H1 (cell line): ENCODE results near the gene SLC6A19. TPM values are rescaled to one million over a fixed set of nuclear protein-coding genes. Genes with fewer than 3 reads are reported as not detected.

ENCODE experiments used
- CTCF ChIA-PET: fragments of 300-600 bp; sonication (Branson Sonifier 250); formaldehyde crosslinking; loops from one replicate; lab custom pipeline; 2021; ENCODE audit not compliant: partially characterized antibody; lab: Charles Lee
- POLR2A ChIA-PET: fragments of 300-600 bp; sonication (Branson Sonifier 250); formaldehyde crosslinking; loops from one replicate; lab custom pipeline; 2021; ENCODE audit warnings: inconsistent platforms; ENCODE audit not compliant: partially characterized antibody; lab: Charles Lee
- DNase-seq, 2 experiments: peaks; one replicate each; pipeline versions ENCODE4 v3.0.0 to v3.0.0-alpha.2; 2010 to 2022; ENCODE audit warnings: low spot score in 2 of 2, low read depth in 1 of 2, mixed read lengths in 1 of 2
- FAIRE-seq: peaks from 2 replicates; lab custom pipeline; 2011; peaks lifted over from hg19 to GRCh38; lab: Jason Lieb, UNC
- H2AFZ ChIP-seq: 2 replicates; pipeline ENCODE4 v1.8.1; 2012; ENCODE audit warnings: low read length, inconsistent platforms
- H2AK5ac ChIP-seq: 2 replicates; pipeline ENCODE4 v1.6.1; 2013; ENCODE audit warnings: low read depth, low read length
- H2BK120ac ChIP-seq: replicated peaks from 2 replicates; pipeline ENCODE3; 2013; ENCODE audit warnings: low read depth, low read length, inconsistent platforms
- H2BK12ac ChIP-seq: 2 replicates; pipeline ENCODE4 v1.6.1; 2013; ENCODE audit warnings: low read depth, low read length
- H2BK15ac ChIP-seq: 2 replicates; pipeline ENCODE4 v1.6.1; 2013; ENCODE audit warnings: low read length
- H2BK20ac ChIP-seq: 2 replicates; pipeline ENCODE4 v1.6.1; 2013; ENCODE audit warnings: low read length
- H2BK5ac ChIP-seq: 2 replicates; pipeline ENCODE4 v1.6.1; 2013; ENCODE audit warnings: low read depth, low read length
- H3K14ac ChIP-seq: 2 replicates; pipeline ENCODE4 v1.6.1; 2013; ENCODE audit warnings: inconsistent platforms; ENCODE audit not compliant: insufficient read length
- H3K18ac ChIP-seq: 2 replicates; pipeline ENCODE4 v1.6.1; 2013; ENCODE audit warnings: low read length; ENCODE audit errors: extremely low read depth
- H3K23ac ChIP-seq: 2 replicates; pipeline ENCODE4 v1.6.1; 2013; ENCODE audit warnings: inconsistent platforms; ENCODE audit not compliant: insufficient read length
- H3K23me2 ChIP-seq: 2 replicates; pipeline ENCODE4 v1.6.1; 2013; ENCODE audit warnings: low read depth, low read length
- H3K27ac ChIP-seq: 2 replicates; pipeline ENCODE4 v1.6.1; 2011; ENCODE audit warnings: low read depth, low read length, inconsistent platforms
- H3K27me3 ChIP-seq, 4 experiments: replicated peaks in 1 of 4; 1 replicate in 1 of 4; 2 replicates in 3 of 4; pipeline versions ENCODE4 v1.6.1 to v1.8.1; 2011 to 2013; ENCODE audit warnings: low read length in 3 of 4, mild to moderate bottlenecking in 3 of 4, inconsistent platforms in 2 of 4, mixed read lengths in 2 of 4, moderate library complexity in 1 of 4; ENCODE audit not compliant: control insufficient read depth in 3 of 4, insufficient read depth in 3 of 4; ENCODE audit errors: extremely low read depth in 1 of 4
- H3K36me3 ChIP-seq, 4 experiments: 2 replicates each; pipeline versions ENCODE4 v1.6.1 to v1.8.1; 2011 to 2013; ENCODE audit warnings: mild to moderate bottlenecking in 4 of 4, low read length in 3 of 4, moderate library complexity in 2 of 4, control low read depth in 1 of 4, inconsistent platforms in 1 of 4; ENCODE audit not compliant: insufficient read depth in 4 of 4, control insufficient read depth in 2 of 4
- H3K4ac ChIP-seq: replicated peaks from 2 replicates; pipeline ENCODE3; 2013; ENCODE audit warnings: low read length, low read depth, mixed read lengths, inconsistent platforms; ENCODE audit not compliant: insufficient read length
- H3K4me1 ChIP-seq, 4 experiments: replicated peaks in 1 of 4; 1 replicate in 1 of 4; 2 replicates in 3 of 4; pipeline versions ENCODE4 v1.6.1 to v1.8.1; 2011 to 2013; ENCODE audit warnings: low read length in 3 of 4, inconsistent platforms in 2 of 4, mixed read lengths in 1 of 4; ENCODE audit not compliant: insufficient read depth in 4 of 4, control insufficient read depth in 3 of 4
- H3K4me2 ChIP-seq, 2 experiments: 2 replicates each; pipeline versions ENCODE4 v1.6.1 to v1.8.1; 2011 to 2013; ENCODE audit warnings: low read depth in 2 of 2, low read length in 2 of 2, control low read depth in 1 of 2, inconsistent platforms in 1 of 2, mild to moderate bottlenecking in 1 of 2; ENCODE audit not compliant: insufficient read depth in 1 of 2
- H3K4me3 ChIP-seq, 4 experiments: fragments of 200-600, 300-600 bp in 1 of 4; sonication (generic), shearing (Covaris generic), sonication (Bioruptor Twin) in 1 of 4; 2 replicates each; pipeline versions ENCODE4 v1.5.1 to v1.8.1; 2011 to 2016; ENCODE audit warnings: low read length in 4 of 4, low read depth in 3 of 4, control low read depth in 2 of 4, inconsistent platforms in 2 of 4, mild to moderate bottlenecking in 2 of 4, mixed read lengths in 1 of 4, moderate library complexity in 1 of 4; ENCODE audit not compliant: insufficient read depth in 2 of 4; ENCODE audit errors: extremely low read depth in 1 of 4
- H3K56ac ChIP-seq: replicated peaks from 2 replicates; pipeline ENCODE3; 2013; ENCODE audit warnings: low read depth, mild to moderate bottlenecking, mixed read lengths, low read length, inconsistent platforms; ENCODE audit not compliant: insufficient read length
- H3K79me1 ChIP-seq: 2 replicates; pipeline ENCODE4 v1.6.1; 2013; ENCODE audit warnings: low read depth, low read length, control low read depth
- H3K79me2 ChIP-seq, 2 experiments: 2 replicates each; pipeline versions ENCODE4 v1.6.1 to v1.8.1; 2012 to 2013; ENCODE audit warnings: low read length in 2 of 2, mild to moderate bottlenecking in 2 of 2, inconsistent platforms in 1 of 2; ENCODE audit not compliant: insufficient read depth in 2 of 2, control insufficient read depth in 1 of 2
- H3K9ac ChIP-seq, 4 experiments: replicated peaks in 1 of 4; 1 replicate in 1 of 4; 2 replicates in 3 of 4; pipeline versions ENCODE4 v1.6.1 to v1.8.1; 2011 to 2013; ENCODE audit warnings: low read depth in 3 of 4, low read length in 3 of 4, control low read depth in 2 of 4, mild to moderate bottlenecking in 2 of 4, moderate library complexity in 2 of 4, inconsistent platforms in 1 of 4; ENCODE audit errors: extremely low read depth in 1 of 4
- H3K9me3 ChIP-seq, 2 experiments: 2 replicates each; pipeline versions ENCODE4 v1.6.1 to v1.8.1; 2012 to 2013; ENCODE audit warnings: mild to moderate bottlenecking in 2 of 2, moderate library complexity in 2 of 2, control low read depth in 1 of 2, inconsistent platforms in 1 of 2, low read depth in 1 of 2, low read length in 1 of 2, mixed read lengths in 1 of 2; ENCODE audit not compliant: insufficient read depth in 2 of 2
- H4K20me1 ChIP-seq, 2 experiments: replicated peaks in 1 of 2; 2 replicates each; pipeline versions ENCODE3 to v1.8.1; 2011 to 2013; ENCODE audit warnings: inconsistent platforms in 2 of 2, low read length in 2 of 2, mild to moderate bottlenecking in 1 of 2; ENCODE audit not compliant: insufficient read depth in 2 of 2, control insufficient read depth in 1 of 2
- H4K5ac ChIP-seq: 2 replicates; pipeline ENCODE4 v1.6.1; 2013; ENCODE audit warnings: low read length, low read depth, mixed read lengths, inconsistent platforms; ENCODE audit not compliant: insufficient read length
- H4K8ac ChIP-seq: 2 replicates; pipeline ENCODE4 v1.8.0; 2013; ENCODE audit warnings: mild to moderate bottlenecking, moderate library complexity, low read length, inconsistent platforms; ENCODE audit not compliant: insufficient read depth; ENCODE audit errors: extremely low read depth
- H4K91ac ChIP-seq: replicated peaks from 2 replicates; pipeline ENCODE3; 2013; ENCODE audit warnings: low read length, mixed read lengths, inconsistent platforms; ENCODE audit not compliant: insufficient read length
- ASH2L ChIP-seq: fragments of 200-600, 300-600 bp; sonication (generic); IDR thresholded peaks from one replicate; pipeline ENCODE4 v1.7.1; 2017; ENCODE audit warnings: low read length
- CBX8 ChIP-seq: fragments of 300-800, 300-1000 bp; sonication (generic); IDR thresholded peaks from 2 replicates; pipeline ENCODE4 v1.7.1; 2016; ENCODE audit warnings: low read depth, low read length, borderline replicate concordance
- GABPA ChIP-seq: IDR thresholded peaks from 2 replicates; pipeline ENCODE4 v1.6.1; 2011; ENCODE audit warnings: mild to moderate bottlenecking, low read length, moderate library complexity, borderline replicate concordance; ENCODE audit not compliant: insufficient read depth
- HDAC2 ChIP-seq, 2 experiments: fragments of 300-600 bp in 1 of 2; sonication (generic) in 1 of 2; IDR thresholded peaks; 2 replicates each; pipeline ENCODE4 v1.6.1; 2011 to 2012; ENCODE audit warnings: low read depth in 2 of 2, low read length in 2 of 2, mild to moderate bottlenecking in 2 of 2, moderate library complexity in 2 of 2, borderline replicate concordance in 1 of 2, inconsistent platforms in 1 of 2
- HDAC6 ChIP-seq: IDR thresholded peaks from one replicate; pipeline ENCODE4 v1.7.1; 2012; ENCODE audit warnings: low read depth, mild to moderate bottlenecking, inconsistent platforms, low read length, moderate library complexity
- PHF8 ChIP-seq: fragments of 200-600 bp; sonication (generic); conservative IDR thresholded peaks from 2 replicates; pipeline ENCODE4 v1.7.1; 2012; ENCODE audit warnings: low read depth, mild to moderate bottlenecking, inconsistent platforms, low read length, moderate library complexity
- SAP30 ChIP-seq: fragments of 300-600 bp; sonication (generic); IDR thresholded peaks from 2 replicates; pipeline ENCODE4 v1.7.1; 2012; ENCODE audit warnings: low read length, moderate library complexity, mild to moderate bottlenecking, inconsistent platforms; ENCODE audit not compliant: insufficient read depth, insufficient replicate concordance
- SIN3A ChIP-seq, 2 experiments: IDR thresholded peaks in 1 of 2; conservative IDR thresholded peaks in 1 of 2; 2 replicates each; pipeline ENCODE4 v1.6.1; 2011 to 2012; ENCODE audit warnings: low read length in 2 of 2, improper control_type of control experiment in 1 of 2, low read depth in 1 of 2, mild to moderate bottlenecking in 1 of 2
- SUZ12 ChIP-seq: fragments of 200-600 bp; sonication (generic); IDR thresholded peaks from 2 replicates; pipeline ENCODE4 v1.6.1; 2012; ENCODE audit warnings: mild to moderate bottlenecking, inconsistent platforms, low read length, moderate library complexity, mixed read lengths
- TCF12 ChIP-seq: IDR thresholded peaks from 2 replicates; pipeline ENCODE4 v1.6.1; 2011; ENCODE audit warnings: low read depth, mild to moderate bottlenecking, low read length
- USF2 ChIP-seq: IDR thresholded peaks from 2 replicates; pipeline ENCODE4 v1.6.1; 2011; ENCODE audit warnings: low read length, improper control_type of control experiment
- ZNF274 ChIP-seq: IDR thresholded peaks from 2 replicates; pipeline ENCODE4 v1.7.0; 2012; ENCODE audit warnings: low read length, borderline replicate concordance; ENCODE audit errors: extremely low read depth
- WGBS, 2 experiments: shearing (Covaris generic) in 1 of 2; methylation state at CpG; one replicate each; pipeline versions ENCODE4 v1.1.6 to v1.1.7; 2013 to 2015; ENCODE audit warnings: low lambda C conversion rate in 2 of 2, mixed read lengths in 2 of 2, inconsistent platforms in 1 of 2, low coverage in 1 of 2, missing lambda C conversion rate in 1 of 2; ENCODE audit not compliant: insufficient replicate concordance in 2 of 2, insufficient coverage in 1 of 2, insufficient read length in 1 of 2; ENCODE audit errors: extremely low coverage in 1 of 2, missing lambda C conversion rate in 1 of 2; 5-methylcytosine and 5-hydroxymethylcytosine counted together
- polyA plus RNA-seq, 7 experiments: library from polyadenylated mRNA; depleted of rRNA in 3 of 7; stranded (reverse) in 5 of 7; unstranded in 2 of 7; fragments of >200 nt in 5 of 7; fragments of 200-250 nt in 2 of 7; gene quantifications; 1 replicate in 5 of 7; 2 replicates in 1 of 7; 4 replicates in 1 of 7; pipeline versions ENCODE4 v1.2.1 to v1.2.3, GENCODE V29; 2011 to 2013; ENCODE audit warnings: missing spikeins in 2 of 7, mixed read lengths in 2 of 7
- total RNA-seq: library from RNA; stranded (reverse); fragmentation: NEBNext Ultra II Directional; extraction: Animal tissue kit (Norgen Biotek cat#: 25700); gene quantifications from 2 replicates; pipeline ENCODE4 v1.2.1, GENCODE V29; 2021

Gene SLC6A19
- total and polyA plus RNA-seq, 2 of the 8 experiments (the other 6 are each of a cell fraction or from before 2014, with no cell fraction given): 0.02 TPM; not detected in 1

- CTCF ChIA-PET: no interaction called here
- H2BK12ac ChIP-seq: no peak overlapping the region
- no peak overlapping the region for H3K56ac ChIP-seq
- H4K5ac ChIP-seq: no peak overlapping the region
- no peak overlapping the region for H4K91ac ChIP-seq
- no peak overlapping the region for H3K14ac ChIP-seq
- peaks cover 0 to 1% of the 10 kb centered on the region in 2 experiments; a peak in 1 of 4 replicates for H3K79me2 ChIP-seq
- H3K79me1 ChIP-seq: no peaks in the 10 kb centered on the region
- FAIRE-seq (no peak), DNase-seq (no peak)
- no peak overlapping the region for H3K4ac ChIP-seq
- peaks cover 5 to 24% of the 10 kb centered on the region in 2 experiments; a peak in 2 of 4 replicates for H3K9me3 ChIP-seq
- no peak overlapping the region for H2BK15ac ChIP-seq
- H2AK5ac ChIP-seq: no peak overlapping the region
- no peak overlapping the region for H3K27ac ChIP-seq
- no peak overlapping the region for H3K4me3 ChIP-seq
- no peak overlapping the region for H3K9ac ChIP-seq
- no peak overlapping the region for H2BK5ac ChIP-seq
- H2BK20ac ChIP-seq: no peak overlapping the region
- H3K23ac ChIP-seq: no peak overlapping the region
- POLR2A ChIA-PET: interaction anchor here (0.6 kb wide), 1 partner anchor 15 kb away, joined by 3 read pairs; no protein-coding TSS in a partner anchor
- no peak overlapping the region for H2AFZ ChIP-seq
- peaks cover 0 to 2% of the 10 kb centered on the region in 2 experiments for H4K20me1 ChIP-seq
- no peaks in the 10 kb centered on the region for H3K27me3 ChIP-seq
- H3K36me3 ChIP-seq: peaks cover 2 to 40% (median 9%) of the 10 kb centered on the region in 4 experiments; a peak in 6 of 8 replicates
- H3K23me2 ChIP-seq: no peaks in the 10 kb centered on the region
- no peaks in the 10 kb centered on the region for H3K4me1 ChIP-seq
- H2BK120ac ChIP-seq: no peak overlapping the region
- WGBS, 2 experiments: 97% methylated on average over 13 of the region's 13 CpGs; no CpG with 5 or more reads in 1 of the 2 experiments
- no peak overlapping the region for H3K4me2 ChIP-seq
- H3K18ac ChIP-seq: no peak overlapping the region
- H4K8ac ChIP-seq: no peak overlapping the region
- no peak for TF ChIP-seq PHF8
- no peak for TF ChIP-seq TCF12
- no peak for TF ChIP-seq SAP30
- TF ChIP-seq CBX8: no peak
- TF ChIP-seq GABPA: no peak
- TF ChIP-seq ZNF274: no peak
- TF ChIP-seq HDAC6: no peak
- no peak for TF ChIP-seq USF2
- TF ChIP-seq ASH2L: no peak
- no peak for TF ChIP-seq SIN3A (conservative IDR thresholded peaks at IDR 0.05 in 1 of 2, IDR thresholded peaks at IDR 0.05 in 1 of 2; ENCODE audit: low read depth in 1 of 2, low read length in 2 of 2)
- TF ChIP-seq HDAC2 (IDR thresholded peaks at IDR 0.05; ENCODE audit: borderline replicate concordance in 1 of 2, low read depth in 2 of 2, low read length in 2 of 2): no peak
- no peak for TF ChIP-seq SUZ12
Measured at GRCh38 chr5:1268666-1269065, 67.3 kb downstream of the SLC6A19 start.
